HuH-7.5 (cell line): ENCODE data around the gene EVC2.

Source experiments
- DNase-seq: peaks from one replicate; pipeline ENCODE4 v3.0.0; 2011; ENCODE audit warnings: low spot score

The EVC2 gene

GRCh38 chr4:5566991-5567390, 141.4 kb downstream of the EVC2 start:
- DNase-seq, result no peak

- DNase-seq, result no peak
These were observed 141.8 kb downstream of the EVC2 start for GRCh38 chr4:5566526-5566925.

DNA sequence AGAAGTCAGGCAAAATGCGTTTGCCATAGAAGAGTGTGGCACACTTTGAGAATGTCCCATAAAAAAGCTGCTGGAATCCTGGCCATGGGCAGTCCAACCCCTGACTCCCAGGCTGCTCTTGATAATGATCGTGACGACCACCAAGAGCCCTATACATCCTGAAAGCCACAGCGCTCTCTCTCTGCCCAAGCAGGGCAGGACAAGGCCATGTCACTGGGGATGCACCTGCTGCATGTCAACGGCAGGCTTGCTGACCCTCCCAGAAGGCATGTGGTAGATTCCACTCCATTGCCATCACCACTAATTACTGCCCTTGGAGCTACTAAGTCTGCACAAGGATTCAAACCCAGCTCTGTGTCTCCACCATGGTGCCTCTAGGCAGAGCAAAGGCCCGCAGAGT, 144.5 kb downstream of the EVC2 start:
- DNase-seq, result no peak

- DNase-seq, result no peak
These were observed 145.9 kb downstream of the EVC2 start for GRCh38 chr4:5562476-5562875.

GRCh38 chr4:5561286-5561685, 147.1 kb downstream of the EVC2 start:
- DNase-seq, result no peak

DNA sequence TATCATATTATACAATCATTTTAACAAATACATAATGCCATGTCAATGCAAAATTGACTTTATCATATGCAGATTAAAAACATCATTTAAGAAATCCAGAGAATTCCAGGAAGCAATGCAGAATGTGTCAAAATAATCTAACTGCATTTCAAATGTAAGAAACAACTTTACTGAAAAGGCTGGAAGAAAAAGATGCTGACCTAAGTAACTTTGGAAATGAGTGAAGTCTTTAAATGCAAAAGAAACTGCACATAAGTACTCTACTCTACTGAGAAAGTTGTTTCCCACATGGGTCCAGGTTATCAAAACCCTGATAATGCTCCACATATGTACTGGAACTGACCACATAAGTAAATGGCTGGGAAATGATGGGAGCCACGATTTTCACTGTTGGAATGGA, 149.9 kb downstream of the EVC2 start:
- DNase-seq, result no peak

DNA sequence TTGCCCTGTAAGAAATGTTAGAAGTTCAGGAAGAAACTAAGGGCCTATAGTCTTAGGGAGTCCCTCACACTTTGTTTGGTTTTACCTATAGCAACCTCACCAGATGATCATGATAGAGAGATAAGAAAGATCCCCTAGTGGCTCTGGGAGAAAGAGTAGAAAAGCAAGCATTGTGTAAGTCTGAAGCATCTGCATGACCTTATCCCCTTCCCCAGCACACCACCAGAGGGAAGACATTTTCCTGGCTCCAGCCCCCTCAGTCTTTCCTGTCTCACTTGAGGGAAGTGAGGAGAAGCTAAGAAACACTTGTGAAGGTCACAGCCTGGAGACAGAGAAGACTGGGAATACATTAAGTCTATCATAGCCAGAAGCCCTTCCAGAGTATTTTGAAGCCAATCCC, 154.0 kb downstream of the EVC2 start:
- DNase-seq, result no peak

DNA sequence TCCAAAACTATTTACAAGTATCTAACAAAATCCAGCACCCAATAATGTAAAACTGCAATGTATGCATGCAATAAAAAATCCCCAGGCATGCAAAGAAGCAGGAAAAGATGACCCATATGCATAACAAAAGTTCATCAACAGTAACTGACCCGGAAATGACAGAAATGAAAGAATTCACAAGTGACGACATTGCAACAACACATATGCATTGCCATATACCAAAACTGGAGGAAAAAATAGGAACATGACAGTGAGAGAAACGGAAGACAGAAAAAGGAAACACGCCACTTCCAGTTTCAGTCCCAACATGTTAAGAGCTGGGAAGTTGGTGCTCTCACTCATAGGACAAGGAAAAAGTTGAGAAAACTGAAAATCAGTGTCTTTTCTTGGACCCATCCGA, 154.6 kb downstream of the EVC2 start:
- DNase-seq, result no peak

DNA sequence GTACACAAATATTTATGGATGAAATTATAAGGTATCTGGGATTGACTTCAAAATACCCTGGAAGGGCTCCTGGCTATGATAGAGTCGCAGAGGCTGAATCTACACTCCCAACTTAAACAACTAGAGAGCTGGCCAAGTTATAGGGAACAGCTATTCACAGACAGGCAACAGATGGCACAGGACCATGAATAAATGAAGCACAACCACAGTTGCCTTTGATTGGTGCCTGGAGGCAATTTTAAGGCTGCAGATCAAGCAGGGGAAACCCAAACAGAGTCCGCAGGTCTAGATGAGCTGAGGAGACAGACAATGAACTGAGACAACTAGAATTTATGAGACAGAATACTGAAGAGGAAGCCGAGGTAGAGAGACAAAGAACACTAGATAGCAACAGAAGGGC, 155.9 kb downstream of the EVC2 start:
- no peak for DNase-seq

- no peak for DNase-seq
These were observed 160.6 kb downstream of the EVC2 start for GRCh38 chr4:5547651-5548249.

DNA sequence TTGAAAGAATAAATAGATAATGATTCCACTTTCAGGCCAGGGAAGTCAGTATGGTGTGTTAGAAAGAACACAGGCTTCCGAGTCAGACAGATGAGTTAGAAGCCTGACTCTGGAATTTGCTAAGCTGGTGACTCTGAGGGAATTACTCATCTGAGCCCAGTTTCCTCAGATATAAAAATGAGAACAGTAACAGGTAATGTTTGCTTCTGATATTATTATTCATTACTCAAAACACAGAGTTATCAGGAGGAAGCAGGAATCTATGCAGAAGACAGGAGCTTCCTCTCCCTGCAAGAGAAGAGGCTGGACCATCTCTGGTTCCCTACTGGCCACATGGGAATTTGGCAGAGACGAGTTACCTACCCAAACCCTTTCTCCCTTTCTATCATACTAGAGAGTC, 163.1 kb downstream of the EVC2 start:
- DNase-seq, result no peak

DNA sequence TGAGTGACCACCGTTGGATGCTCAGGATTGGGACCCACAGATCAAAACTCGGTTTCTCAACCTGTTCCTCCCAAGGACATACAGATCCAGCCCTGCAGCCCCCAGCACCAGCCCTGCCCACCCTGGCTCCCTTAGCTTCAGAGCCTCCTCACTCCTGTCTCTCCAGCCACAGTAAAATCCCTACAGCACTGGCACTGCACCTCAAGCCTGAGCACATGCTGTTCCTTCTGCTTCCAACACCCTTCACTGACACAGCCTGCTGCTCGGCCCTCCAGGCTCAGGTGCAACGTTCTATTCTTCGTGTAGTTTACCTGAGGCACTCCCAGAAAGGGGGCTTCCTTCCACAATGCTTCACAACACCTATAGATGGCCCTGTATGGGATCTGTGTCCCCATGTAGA, 163.6 kb downstream of the EVC2 start:
- DNase-seq, result no peak

- DNase-seq, result no peak
These were observed 164.7 kb downstream of the EVC2 start for GRCh38 chr4:5543681-5544080.

DNA sequence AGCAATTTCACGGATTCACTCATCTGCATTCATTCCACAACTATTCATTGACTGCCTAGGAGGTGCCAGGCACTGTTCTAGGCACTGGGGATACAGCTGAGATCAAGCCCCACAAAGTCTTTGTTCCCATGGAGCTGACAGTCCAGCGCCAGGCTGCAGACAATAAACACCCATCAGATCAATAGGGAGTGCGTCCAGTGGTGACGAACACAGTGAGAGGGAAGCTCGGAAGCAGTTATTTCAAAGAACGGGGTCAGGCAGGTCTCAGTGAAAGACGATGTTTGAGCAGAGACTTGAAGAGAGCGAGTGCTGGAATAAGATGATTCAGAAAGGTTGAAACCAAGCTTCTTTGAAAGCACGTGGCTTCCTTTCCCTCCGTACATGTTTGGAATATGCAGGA, 167.2 kb downstream of the EVC2 start:
- DNase-seq, result no peak

DNA sequence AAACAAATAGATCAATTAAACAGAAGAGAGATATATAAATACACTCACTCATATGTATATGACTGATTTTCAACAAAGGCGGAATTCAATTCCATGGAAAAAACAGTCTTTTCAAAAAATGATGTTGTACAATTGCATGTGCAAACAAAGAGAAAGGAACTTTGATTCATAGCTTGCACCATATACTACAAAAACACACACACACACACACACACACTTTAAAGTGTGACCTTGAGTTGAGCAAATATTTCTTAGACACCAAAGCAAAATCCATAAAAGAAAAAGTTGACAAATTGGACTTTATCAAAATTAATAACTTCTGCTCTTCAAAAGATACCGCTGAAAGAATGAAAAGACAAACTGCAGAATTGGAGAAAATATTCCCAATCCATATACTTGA, 168.8 kb downstream of the EVC2 start:
- DNase-seq, result no peak

DNA sequence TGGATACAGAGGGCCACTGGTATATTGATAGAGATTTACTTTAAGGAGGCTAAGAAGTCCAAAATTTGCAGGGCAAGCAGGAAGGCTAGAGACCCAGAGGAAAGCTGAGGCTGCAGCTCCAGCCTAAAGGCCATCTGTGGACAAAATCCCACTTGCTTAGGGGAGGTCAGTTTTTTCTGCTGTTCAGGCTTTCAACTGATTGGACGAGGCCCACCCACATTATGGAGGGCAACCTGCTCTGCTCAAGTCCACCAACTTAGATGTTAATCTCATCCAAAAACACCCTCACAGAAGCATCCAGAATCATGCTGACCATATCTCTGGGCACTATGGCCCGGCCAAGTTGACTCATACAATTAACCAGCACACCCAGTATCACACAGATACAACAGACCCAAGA, 176.3 kb downstream of the EVC2 start:
- no peak for DNase-seq

GRCh38 chr4:5528031-5528436, 180.3 kb downstream of the EVC2 start:
- no peak for DNase-seq

DNA sequence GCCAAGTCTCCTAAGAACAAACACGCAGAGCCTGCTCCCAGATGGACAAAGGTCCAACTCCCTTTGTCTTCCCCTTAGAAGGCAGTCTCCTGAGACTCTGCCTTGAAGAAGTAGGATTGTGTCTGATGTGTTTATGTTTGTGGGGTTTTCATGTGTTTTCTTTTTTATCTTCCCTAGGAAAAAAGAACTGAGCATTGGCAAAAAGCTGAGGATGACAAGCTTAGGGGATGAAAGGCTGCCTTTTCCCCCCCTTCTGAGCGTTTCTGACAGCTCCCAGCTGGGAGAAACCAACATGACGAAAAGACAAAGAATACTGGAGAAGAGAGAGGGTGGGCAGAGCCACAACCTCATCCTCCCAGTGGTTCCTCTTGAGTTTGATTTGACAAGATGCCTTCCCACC, 181.1 kb downstream of the EVC2 start:
- no peak for DNase-seq

- DNase-seq, result no peak
These were observed 182.1 kb downstream of the EVC2 start for GRCh38 chr4:5526080-5526846.

GRCh38 chr4:5524446-5525299, 183.7 kb downstream of the EVC2 start:
- no peak for DNase-seq

DNA sequence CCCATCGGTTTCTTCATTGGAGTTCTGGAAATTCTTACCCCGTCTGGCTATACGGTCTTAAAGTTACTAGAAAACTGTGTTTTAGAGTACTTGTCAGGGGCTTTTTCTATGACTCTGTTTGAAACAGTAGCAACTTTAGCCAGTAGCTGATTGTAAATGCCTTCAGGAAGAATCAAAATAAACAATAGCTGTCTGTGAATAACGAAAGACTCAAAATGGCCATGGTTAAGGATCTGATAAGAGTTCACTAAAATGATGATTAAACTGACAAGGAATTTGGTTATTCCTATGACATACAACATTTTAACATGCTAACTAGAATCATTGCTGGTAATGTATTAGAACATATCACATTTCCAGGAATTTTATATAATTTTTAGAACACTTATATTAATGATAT, 191.0 kb downstream of the EVC2 start:
- no peak for DNase-seq

DNA sequence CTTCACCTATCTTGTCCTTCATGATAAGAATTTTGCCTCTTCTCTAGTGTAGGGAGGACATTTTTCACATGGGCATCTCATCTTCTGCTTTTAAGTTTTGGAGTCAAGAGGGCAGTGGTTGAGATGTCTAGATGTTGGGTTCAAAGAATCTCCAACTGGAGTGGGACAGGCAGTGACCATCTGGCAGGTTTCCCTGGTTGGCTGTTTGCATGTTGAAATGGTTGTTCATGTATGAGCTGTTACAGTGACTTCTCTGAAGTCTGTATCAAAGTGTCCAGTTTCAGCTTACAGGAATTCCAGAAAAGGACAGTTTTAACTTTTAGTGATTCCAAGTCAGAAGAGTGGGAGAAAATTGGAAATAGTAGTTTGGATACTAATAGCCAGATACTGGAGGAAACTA, 192.7 kb downstream of the EVC2 start:
- DNase-seq, result no peak
